Epithelial cell of proximal tubule (primary cell): ENCODE results near the gene FEV. TPM values are rescaled to one million over a fixed set of nuclear protein-coding genes. Genes with fewer than 3 reads are reported as not detected.

Experiments used
- DNase-seq: peaks from one replicate; pipeline ENCODE4 v3.0.0-alpha.2; 2011; ENCODE audit warnings: low read depth
- H3K4me3 ChIP-seq: 2 replicates; pipeline ENCODE4 v1.5.1; 2011; ENCODE audit warnings: low read depth, mild to moderate bottlenecking, low read length
- total RNA-seq: library from RNA; depleted of rRNA; stranded (reverse); fragments of >200 nt; gene quantifications from 2 replicates; pipeline ENCODE4 v1.2.3, GENCODE V29; 2015
- TF ChIP-seq, protein P1 (sequence below): conservative IDR thresholded peaks from 2 replicates; pipeline ENCODE4 v1.5.1; 2012; ENCODE audit warnings: low read depth, mild to moderate bottlenecking, low read length

Gene FEV
- total RNA-seq, 1 donor from 2014 or later: not detected

DNA sequence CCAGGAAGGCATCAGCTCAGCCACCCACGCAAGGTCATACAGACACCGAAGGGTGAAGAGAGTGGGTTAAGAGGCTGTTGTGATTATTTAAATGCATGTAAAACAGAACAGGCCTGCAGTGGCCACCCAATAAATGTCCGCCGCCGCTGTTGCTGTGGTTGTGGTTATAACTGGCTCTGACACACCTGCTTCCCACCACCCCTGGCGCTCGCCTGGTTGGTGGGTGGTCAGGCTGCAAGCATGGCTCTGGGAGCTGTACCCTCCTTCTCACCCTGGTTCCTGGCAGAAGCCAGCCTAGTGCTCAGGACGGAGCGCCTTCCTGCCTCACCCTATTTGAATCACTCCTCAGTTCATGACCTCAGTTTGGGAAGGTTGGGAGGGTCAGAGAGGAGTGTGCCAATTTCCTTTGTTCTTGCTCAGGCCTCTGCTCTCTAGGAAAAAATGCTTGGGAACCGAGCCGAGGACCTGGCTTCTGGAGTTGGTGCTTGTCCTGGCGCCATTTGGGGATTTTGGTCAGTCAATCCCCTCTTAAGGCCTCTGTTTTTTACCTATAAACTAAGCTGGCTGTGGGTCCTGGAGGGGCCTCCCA lies 13.5 kb upstream of the FEV start:
- DNase-seq: no peak
- H3K4me3 ChIP-seq: no peak overlapping the region
- TF ChIP-seq, protein P1, sequence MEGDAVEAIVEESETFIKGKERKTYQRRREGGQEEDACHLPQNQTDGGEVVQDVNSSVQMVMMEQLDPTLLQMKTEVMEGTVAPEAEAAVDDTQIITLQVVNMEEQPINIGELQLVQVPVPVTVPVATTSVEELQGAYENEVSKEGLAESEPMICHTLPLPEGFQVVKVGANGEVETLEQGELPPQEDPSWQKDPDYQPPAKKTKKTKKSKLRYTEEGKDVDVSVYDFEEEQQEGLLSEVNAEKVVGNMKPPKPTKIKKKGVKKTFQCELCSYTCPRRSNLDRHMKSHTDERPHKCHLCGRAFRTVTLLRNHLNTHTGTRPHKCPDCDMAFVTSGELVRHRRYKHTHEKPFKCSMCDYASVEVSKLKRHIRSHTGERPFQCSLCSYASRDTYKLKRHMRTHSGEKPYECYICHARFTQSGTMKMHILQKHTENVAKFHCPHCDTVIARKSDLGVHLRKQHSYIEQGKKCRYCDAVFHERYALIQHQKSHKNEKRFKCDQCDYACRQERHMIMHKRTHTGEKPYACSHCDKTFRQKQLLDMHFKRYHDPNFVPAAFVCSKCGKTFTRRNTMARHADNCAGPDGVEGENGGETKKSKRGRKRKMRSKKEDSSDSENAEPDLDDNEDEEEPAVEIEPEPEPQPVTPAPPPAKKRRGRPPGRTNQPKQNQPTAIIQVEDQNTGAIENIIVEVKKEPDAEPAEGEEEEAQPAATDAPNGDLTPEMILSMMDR: no peak

DNA sequence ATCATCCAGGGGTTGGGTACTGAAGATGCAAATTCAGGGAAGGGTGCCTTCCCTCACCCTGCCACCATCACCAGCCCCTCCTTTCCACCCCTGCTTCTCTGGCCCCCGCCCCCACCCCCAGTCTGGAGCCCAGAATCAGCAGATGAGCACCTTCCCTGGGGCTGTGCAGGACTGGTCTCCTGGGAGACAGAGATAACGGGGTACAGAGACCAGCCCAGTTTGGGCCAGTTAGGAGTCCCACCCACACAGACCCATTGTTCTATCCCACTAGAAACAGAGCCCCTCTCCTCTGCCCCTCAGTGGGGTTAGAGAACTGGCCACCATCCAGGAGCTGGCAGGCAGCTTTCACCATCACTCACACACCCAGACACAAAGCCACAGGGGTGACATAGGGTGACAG lies 12.7 kb upstream of the FEV start:
- DNase-seq: no peak
- no peak overlapping the region for H3K4me3 ChIP-seq
- TF ChIP-seq, protein P1: no peak

DNA sequence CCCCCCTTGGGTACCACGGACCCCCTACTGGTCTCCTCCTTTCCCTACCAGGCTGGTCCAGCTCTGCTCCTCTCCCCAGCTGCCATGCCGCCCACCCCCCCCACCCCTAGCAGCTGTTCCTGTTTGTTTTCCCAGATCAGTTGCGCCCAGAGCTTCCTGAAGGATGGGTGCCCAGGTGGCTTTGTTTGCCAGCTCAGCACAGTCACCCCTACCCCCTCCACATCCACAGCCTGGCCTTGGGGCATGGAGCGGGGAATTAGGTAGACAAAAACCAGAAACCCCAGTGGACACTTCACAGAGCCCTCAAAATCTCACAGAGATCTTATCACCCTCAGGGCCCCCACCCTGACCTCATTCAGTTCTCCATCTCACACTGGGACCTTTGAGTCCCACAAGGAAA lies 12.0 kb upstream of the FEV start:
- H3K4me3 ChIP-seq: no peak overlapping the region
- TF ChIP-seq, protein P1: no peak
- DNase-seq: no peak

- TF ChIP-seq, protein P1: peak; percentile 84
- no peak for DNase-seq
- peak overlapping the region; percentile 44 for H3K4me3 ChIP-seq
Measured at GRCh38 chr2:218995972-218996711, 11.2 kb upstream of the FEV start.

GRCh38 chr2:218995561-218995960 lies 10.6 kb upstream of the FEV start:
- TF ChIP-seq, protein P1: no peak
- DNase-seq: no peak
- H3K4me3 ChIP-seq: no peak overlapping the region

DNA sequence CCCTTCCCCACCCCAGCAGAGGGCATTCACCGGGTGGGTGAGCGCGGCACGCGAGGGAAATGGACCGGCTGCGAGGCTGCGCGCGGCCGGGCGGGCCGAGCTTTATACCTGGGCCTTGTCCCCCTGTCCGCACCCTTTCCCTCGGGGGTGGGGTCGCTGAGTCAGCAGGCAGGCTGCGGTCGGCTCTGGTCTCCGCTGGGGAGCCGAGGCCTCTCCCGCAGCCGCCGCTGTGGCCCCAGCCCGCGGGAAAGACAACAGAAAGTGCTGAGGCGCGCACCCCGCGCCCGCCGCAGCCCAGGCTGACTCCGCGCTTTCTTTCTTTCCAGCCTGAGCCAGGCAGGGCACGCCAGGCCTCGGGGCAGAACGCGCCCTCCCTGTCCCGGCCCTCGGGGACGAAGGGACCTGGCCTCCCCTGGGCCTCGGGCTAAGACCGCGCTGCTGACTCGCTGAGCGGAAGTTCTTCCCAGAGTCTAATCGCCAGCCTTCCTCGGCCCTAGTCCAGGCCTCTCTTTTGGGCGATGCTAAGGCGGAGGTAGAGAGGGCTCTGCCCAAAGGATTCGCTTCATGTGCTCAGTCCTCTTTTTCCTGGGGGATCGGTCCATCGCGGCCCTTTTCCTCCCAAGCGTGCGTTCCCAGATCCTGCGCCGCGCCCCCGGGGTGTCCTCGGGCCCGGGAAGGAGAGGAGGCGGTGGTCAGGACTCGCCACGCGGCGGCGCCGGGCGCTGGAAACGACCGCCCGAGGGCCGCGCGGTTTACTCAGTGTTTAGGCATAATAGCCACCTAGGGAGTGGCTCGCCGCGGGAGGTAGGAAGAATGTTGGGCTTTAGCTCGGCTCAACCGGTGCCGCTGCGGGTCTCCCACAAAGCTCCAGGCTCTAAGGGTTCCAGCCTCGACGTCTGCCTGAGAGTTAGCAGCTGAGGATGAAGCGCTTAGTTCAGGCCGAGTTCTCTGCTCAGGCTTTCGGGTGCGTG lies 8.6 kb upstream of the FEV start, which contains the start of gene CRYBA2:
Gene CRYBA2, minus strand, starts transcription at position 78 of the 971 bp plus-strand sequence. CDS start 246 bp downstream, outside the sequence.
- DNase-seq: no peak
- TF ChIP-seq, protein P1: no peak

More for the DNA sequence above, 8.6 kb upstream of the FEV start, which contains the start of gene CRYBA2:
- H3K4me3 ChIP-seq: peak within 1 kb of the TSS; percentile 38
